ENCODE measurements around the gene GH2. TPM values are rescaled to one million over a fixed set of nuclear protein-coding genes. Genes with fewer than 3 reads are reported as not detected.

Gene GH2
- total and polyA plus RNA-seq, 2 experiments from 2014 or later, result 0.59 to 2.3 TPM

DNA sequence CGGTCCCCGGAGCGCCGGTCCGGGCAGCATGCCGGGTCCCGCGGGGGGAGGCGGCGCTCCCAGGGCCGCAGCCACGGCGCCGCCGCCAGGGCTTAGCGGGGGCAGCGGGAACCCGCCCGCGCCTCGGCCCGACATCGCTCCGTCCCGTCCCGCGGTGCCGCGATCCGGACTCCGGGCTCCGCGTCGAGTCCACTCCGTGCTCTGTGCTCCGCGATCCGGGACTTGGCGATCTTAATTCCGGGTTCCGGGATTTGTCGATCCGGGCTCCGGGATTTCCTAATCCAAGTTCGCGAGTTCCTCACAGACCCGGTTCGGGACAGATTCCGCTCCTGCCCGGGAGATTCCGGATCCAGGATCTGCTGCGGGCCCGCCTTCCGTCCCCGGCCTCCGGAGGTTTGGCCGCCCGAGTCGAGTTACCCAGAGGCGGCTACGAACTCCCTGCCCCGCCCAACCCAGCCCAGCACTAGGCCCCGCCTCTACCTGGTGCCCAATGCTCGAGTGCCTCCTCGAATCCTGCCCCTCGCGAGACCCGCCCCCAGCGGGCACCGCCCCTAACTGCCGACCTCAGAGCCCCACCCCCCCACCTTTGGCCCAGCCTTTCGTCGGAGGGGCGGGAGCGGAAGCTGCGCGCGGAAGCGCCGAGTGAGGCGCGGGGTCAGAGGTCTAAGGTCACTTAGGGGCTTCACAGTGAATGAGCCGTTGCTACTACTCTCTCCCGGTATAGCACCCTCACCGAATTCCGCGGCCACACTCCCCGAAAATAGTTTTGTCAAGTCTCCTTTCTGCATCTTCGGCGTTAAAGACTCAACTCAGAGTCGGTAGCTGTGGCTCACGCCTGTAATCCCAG lies 39.0 kb downstream of the GH2 start, which contains the start of gene SMARCD2:
Gene SMARCD2 (minus strand): TSS at position 146 of the 847 bp plus-strand sequence. CDS start 11 bp downstream, at position 135.
- no peaks in the 10 kb centered on the region for H3K36me3 ChIP-seq (ENCODE audit: insufficient read depth)
- H3K9me3 Mint-ChIP-seq, result peaks cover 2% of the 10 kb centered on the region
- peaks cover 36% of the 10 kb centered on the region for H3K79me2 ChIP-seq (replicated peaks; ENCODE audit: insufficient read depth)
- peaks cover 16% of the 10 kb centered on the region for H3K27me3 Mint-ChIP-seq (ENCODE audit: insufficient read depth, low read depth, poor library complexity)
- H3K4me3 ChIP-seq, result peak within 1 kb of the TSS; percentile 94
- H3F3A ChIP-seq (replicated peaks; ENCODE audit: low read depth), result 0 out of 2 replicates have a peak, but pooled peaks cover 8% of the 10 kb centered on the region
- no peaks in the 10 kb centered on the region for H3K36me3 Mint-ChIP-seq (ENCODE audit: low read depth)
- peaks cover 31% of the 10 kb centered on the region for H3K27me3 ChIP-seq (ENCODE audit: insufficient read depth)
- peaks cover 28% of the 10 kb centered on the region for H3K4me1 ChIP-seq (ENCODE audit: insufficient read depth)
- TF ChIP-seq EZH2phosphoT487 (IDR thresholded peaks at IDR 0.05; ENCODE audit: unreplicated experiment), result no peak
- peak; percentile 87 for TF ChIP-seq ZNF114 (CRISPR knock-in tag; IDR thresholded peaks at IDR 0.05)
- TF ChIP-seq, protein P1, sequence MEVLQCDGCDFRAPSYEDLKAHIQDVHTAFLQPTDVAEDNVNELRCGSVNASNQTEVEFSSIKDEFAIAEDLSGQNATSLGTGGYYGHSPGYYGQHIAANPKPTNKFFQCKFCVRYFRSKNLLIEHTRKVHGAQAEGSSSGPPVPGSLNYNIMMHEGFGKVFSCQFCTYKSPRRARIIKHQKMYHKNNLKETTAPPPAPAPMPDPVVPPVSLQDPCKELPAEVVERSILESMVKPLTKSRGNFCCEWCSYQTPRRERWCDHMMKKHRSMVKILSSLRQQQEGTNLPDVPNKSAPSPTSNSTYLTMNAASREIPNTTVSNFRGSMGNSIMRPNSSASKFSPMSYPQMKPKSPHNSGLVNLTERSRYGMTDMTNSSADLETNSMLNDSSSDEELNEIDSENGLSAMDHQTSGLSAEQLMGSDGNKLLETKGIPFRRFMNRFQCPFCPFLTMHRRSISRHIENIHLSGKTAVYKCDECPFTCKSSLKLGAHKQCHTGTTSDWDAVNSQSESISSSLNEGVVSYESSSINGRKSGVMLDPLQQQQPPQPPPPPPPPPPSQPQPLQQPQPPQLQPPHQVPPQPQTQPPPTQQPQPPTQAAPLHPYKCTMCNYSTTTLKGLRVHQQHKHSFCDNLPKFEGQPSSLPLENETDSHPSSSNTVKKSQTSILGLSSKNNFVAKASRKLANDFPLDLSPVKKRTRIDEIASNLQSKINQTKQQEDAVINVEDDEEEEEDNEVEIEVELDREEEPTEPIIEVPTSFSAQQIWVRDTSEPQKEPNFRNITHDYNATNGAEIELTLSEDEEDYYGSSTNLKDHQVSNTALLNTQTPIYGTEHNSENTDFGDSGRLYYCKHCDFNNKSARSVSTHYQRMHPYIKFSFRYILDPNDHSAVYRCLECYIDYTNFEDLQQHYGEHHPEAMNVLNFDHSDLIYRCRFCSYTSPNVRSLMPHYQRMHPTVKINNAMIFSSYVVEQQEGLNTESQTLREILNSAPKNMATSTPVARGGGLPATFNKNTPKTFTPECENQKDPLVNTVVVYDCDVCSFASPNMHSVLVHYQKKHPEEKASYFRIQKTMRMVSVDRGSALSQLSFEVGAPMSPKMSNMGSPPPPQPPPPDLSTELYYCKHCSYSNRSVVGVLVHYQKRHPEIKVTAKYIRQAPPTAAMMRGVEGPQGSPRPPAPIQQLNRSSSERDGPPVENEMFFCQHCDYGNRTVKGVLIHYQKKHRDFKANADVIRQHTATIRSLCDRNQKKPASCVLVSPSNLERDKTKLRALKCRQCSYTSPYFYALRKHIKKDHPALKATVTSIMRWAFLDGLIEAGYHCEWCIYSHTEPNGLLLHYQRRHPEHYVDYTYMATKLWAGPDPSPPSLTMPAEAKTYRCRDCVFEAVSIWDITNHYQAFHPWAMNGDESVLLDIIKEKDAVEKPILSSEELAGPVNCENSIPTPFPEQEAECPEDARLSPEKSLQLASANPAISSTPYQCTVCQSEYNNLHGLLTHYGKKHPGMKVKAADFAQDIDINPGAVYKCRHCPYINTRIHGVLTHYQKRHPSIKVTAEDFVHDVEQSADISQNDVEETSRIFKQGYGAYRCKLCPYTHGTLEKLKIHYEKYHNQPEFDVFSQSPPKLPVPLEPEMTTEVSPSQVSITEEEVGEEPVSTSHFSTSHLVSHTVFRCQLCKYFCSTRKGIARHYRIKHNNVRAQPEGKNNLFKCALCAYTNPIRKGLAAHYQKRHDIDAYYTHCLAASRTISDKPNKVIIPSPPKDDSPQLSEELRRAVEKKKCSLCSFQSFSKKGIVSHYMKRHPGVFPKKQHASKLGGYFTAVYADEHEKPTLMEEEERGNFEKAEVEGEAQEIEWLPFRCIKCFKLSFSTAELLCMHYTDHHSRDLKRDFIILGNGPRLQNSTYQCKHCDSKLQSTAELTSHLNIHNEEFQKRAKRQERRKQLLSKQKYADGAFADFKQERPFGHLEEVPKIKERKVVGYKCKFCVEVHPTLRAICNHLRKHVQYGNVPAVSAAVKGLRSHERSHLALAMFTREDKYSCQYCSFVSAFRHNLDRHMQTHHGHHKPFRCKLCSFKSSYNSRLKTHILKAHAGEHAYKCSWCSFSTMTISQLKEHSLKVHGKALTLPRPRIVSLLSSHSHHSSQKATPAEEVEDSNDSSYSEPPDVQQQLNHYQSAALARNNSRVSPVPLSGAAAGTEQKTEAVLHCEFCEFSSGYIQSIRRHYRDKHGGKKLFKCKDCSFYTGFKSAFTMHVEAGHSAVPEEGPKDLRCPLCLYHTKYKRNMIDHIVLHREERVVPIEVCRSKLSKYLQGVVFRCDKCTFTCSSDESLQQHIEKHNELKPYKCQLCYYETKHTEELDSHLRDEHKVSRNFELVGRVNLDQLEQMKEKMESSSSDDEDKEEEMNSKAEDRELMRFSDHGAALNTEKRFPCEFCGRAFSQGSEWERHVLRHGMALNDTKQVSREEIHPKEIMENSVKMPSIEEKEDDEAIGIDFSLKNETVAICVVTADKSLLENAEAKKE (CRISPR knock-in tag; IDR thresholded peaks at IDR 0.05), result no peak
- peak; percentile 47; the same call in 1 of the 2 replicates for TF ChIP-seq POLR2AphosphoS5 (IDR thresholded peaks at IDR 0.05; ENCODE audit: low read depth)
- TF ChIP-seq, protein P2, sequence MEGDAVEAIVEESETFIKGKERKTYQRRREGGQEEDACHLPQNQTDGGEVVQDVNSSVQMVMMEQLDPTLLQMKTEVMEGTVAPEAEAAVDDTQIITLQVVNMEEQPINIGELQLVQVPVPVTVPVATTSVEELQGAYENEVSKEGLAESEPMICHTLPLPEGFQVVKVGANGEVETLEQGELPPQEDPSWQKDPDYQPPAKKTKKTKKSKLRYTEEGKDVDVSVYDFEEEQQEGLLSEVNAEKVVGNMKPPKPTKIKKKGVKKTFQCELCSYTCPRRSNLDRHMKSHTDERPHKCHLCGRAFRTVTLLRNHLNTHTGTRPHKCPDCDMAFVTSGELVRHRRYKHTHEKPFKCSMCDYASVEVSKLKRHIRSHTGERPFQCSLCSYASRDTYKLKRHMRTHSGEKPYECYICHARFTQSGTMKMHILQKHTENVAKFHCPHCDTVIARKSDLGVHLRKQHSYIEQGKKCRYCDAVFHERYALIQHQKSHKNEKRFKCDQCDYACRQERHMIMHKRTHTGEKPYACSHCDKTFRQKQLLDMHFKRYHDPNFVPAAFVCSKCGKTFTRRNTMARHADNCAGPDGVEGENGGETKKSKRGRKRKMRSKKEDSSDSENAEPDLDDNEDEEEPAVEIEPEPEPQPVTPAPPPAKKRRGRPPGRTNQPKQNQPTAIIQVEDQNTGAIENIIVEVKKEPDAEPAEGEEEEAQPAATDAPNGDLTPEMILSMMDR (conservative IDR thresholded peaks at IDR 0.05; ENCODE audit: low read depth in 2 of 2), result no peak
- peak; percentile 29; the same call in 1 of the 2 replicates for TF ChIP-seq ZNF331 (CRISPR knock-in tag; IDR thresholded peaks at IDR 0.05; ENCODE audit: low read depth)
- TF ChIP-seq STAT1 (IDR thresholded peaks at IDR 0.05; ENCODE audit: unreplicated experiment), result no peak
- TF ChIP-seq EZH2 (IDR thresholded peaks at IDR 0.05; ENCODE audit: low read depth, unreplicated experiment), result no peak
- peak; percentile 84 for TF ChIP-seq CREB1 (CRISPR knock-in tag; IDR thresholded peaks at IDR 0.05; ENCODE audit: low read depth)
- no peak for TF ChIP-seq NANOG (IDR thresholded peaks at IDR 0.05; ENCODE audit: borderline replicate concordance)
- TF ChIP-seq, protein P3, sequence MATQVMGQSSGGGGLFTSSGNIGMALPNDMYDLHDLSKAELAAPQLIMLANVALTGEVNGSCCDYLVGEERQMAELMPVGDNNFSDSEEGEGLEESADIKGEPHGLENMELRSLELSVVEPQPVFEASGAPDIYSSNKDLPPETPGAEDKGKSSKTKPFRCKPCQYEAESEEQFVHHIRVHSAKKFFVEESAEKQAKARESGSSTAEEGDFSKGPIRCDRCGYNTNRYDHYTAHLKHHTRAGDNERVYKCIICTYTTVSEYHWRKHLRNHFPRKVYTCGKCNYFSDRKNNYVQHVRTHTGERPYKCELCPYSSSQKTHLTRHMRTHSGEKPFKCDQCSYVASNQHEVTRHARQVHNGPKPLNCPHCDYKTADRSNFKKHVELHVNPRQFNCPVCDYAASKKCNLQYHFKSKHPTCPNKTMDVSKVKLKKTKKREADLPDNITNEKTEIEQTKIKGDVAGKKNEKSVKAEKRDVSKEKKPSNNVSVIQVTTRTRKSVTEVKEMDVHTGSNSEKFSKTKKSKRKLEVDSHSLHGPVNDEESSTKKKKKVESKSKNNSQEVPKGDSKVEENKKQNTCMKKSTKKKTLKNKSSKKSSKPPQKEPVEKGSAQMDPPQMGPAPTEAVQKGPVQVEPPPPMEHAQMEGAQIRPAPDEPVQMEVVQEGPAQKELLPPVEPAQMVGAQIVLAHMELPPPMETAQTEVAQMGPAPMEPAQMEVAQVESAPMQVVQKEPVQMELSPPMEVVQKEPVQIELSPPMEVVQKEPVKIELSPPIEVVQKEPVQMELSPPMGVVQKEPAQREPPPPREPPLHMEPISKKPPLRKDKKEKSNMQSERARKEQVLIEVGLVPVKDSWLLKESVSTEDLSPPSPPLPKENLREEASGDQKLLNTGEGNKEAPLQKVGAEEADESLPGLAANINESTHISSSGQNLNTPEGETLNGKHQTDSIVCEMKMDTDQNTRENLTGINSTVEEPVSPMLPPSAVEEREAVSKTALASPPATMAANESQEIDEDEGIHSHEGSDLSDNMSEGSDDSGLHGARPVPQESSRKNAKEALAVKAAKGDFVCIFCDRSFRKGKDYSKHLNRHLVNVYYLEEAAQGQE (IDR thresholded peaks at IDR 0.05; ENCODE audit: unreplicated experiment), result no peak
- TF ChIP-seq ETS1 (IDR thresholded peaks at IDR 0.05), result peak; percentile 73
- TF ChIP-seq JUNB (IDR thresholded peaks at IDR 0.05; ENCODE audit: unreplicated experiment), result no peak
- peaks cover 2% of the 10 kb centered on the region; the same call in 1 of the 2 replicates for H3K9me2 ChIP-seq (ENCODE audit: insufficient read depth)
- peak; percentile 99 for DNase-seq (ENCODE audit: low spot score)
- H2AFZ ChIP-seq, result peak within 1 kb of the TSS; percentile 94
- H3K27ac Mint-ChIP-seq, result peak within 1 kb of the TSS; percentile 93
- H3K4me3 Mint-ChIP-seq, result peak within 1 kb of the TSS; percentile 97
- H4K20me1 ChIP-seq (replicated peaks; ENCODE audit: insufficient read depth), result peaks cover 7% of the 10 kb centered on the region; the same call in 1 of the 2 replicates
- ATAC-seq, result peak; percentile 71
- peaks cover 36% of the 10 kb centered on the region for H3K4me1 Mint-ChIP-seq
- H3K4me2 ChIP-seq, result peak within 1 kb of the TSS; percentile 97
- peak within 1 kb of the TSS; percentile 79; the same call in 1 of the 2 replicates for H3K27ac ChIP-seq (ENCODE audit: low read depth)

All from GM23338 (cell line).